HG02678 (cell line): ENCODE results near the gene CCNG2.

ENCODE experiments used
- ATAC-seq: cut with Tn5 transposase; IDR thresholded peaks from one replicate; pipeline ENCODE4 v1.9.1; 2021; ENCODE audit warnings: mild to moderate bottlenecking, moderate library complexity; ENCODE audit not compliant: unreplicated experiment

Gene CCNG2

DNA sequence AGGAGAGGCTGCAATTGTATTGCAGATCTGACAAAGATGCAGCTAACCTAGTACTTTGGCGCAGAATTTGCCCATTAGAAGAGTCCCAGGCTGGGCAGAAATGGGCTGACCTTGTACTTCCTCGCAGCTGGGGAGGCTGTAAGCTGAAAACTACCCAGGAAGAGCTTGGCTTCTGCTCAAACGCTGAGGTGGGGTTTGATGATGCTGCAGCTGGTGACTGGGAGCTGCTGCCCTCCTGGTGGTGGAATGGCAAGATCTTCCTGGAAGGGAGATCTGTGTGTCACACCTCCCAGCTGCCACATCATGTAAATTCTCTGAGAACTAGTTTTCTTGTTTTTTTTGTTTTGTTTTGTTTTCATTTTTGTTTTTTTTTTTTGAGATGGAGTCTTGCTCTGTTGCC is 17.4 kb downstream of the CCNG2 start:
- no peak for ATAC-seq

DNA sequence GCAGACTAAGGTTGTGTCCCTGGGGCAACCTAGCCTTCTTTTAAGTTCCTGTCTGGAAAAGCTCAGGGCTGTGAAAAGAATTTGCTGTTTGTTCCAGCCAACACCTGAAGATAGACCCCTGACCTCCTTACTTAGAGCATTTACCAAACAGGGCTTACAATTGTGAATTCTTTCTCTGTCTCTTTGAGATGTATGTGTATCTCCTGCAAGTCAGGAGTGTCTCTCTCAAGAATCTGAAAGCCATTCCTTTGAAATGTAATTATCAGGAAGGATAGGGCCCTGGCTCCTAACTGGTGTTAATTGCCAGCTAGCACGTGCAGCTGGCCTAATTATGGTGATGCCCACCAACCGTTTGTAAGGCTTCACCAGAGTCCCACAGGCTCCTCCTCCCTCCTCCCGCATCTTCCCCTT is 18.2 kb downstream of the CCNG2 start:
- no peak for ATAC-seq

DNA sequence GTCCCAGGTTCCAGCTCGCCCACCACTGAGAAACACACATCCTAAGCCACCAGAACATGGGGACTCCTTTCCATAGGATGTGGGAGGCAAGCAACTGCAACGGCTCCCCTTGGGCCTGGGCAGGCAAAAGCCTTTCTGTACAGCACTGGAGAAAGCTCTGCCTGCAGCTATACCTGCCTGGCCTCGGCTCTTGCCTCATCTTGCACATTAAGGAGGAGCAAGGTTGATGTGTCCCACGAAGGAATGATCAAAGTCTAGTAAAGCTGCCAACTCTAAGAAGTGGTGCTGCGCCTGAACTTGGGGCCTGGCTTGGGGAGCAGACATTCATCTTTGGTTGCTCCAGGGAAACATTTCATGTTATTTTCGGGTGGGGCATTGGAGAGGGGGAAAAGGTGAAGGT is 19.6 kb downstream of the CCNG2 start:
- no peak for ATAC-seq

DNA sequence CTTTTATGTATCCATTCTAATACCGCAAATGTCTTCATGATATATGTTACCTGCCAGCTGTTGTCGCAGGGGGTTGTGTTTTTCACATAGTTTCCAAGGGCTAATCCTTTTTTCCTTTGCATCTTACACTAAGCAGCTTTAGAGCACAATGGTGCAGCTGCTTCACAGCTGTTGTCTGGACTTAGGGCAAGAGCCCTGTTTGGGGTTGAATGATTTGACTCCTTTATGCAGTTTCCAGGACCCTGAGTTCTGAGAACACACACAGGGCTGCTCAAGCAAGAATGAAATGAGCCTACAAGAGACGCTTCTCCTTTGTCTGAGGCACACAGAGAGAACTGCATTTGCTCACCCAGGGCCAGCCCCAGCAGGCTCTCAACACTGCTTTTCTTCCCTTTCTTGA is 20.2 kb downstream of the CCNG2 start:
- ATAC-seq, result no peak

DNA sequence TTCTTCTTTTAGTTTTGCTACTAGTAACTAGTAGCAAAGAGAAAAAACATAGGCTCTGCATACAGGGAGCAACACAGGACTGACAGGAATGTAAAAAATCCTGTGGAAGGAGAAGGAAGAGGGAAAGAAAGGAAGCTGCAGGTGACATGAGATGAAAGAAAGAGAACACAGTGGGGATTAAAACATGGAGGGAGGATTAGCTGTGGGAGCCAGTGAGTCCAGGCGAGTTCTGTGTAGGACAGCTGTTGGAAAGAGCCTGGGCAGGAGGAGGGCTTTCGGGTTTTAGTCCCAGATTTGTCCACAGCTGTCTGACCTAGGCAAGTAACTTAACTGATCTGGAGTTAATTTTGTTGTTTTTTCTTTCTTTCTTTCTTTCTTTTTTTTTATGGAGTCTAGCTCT is 21.6 kb downstream of the CCNG2 start:
- no peak for ATAC-seq

DNA sequence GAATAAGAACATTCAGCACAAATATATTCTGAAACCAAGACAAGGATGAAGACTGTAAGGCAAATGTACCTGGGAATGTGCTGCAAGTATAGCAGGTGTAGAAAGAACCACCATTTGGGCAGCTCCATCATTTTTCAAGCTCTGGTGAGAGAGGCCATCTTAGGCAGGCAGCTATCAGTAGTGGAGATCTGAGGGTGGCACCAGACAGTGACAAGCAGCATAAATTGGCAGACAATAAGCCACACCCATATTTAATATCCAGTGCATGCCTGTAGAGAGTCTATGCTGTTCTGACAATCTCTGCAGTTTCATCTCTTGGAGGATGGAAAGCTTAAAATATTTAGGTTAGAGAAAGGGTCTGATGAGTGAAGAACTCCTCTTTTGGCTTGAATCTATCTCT is 22.5 kb downstream of the CCNG2 start:
- ATAC-seq, result no peak

DNA sequence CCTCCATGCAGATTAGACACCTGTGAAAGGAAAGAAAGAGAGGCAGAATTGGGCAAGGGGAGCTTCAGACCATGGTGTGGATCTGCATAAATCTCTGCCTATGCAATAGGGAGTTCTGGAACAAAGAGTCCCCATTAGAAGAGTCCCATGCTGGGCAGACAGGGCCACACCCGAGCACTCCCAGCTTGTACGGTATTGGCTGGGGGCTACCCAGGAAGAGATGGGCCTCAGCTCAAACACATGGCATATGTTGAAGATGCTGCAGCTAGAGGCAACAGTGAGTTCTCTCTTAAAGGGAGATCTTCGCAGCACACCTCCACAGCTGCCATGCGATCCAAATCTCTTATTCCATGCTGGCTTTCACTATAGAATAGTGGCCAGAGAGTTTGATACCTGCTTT is 24.7 kb downstream of the CCNG2 start:
- ATAC-seq, result no peak

DNA sequence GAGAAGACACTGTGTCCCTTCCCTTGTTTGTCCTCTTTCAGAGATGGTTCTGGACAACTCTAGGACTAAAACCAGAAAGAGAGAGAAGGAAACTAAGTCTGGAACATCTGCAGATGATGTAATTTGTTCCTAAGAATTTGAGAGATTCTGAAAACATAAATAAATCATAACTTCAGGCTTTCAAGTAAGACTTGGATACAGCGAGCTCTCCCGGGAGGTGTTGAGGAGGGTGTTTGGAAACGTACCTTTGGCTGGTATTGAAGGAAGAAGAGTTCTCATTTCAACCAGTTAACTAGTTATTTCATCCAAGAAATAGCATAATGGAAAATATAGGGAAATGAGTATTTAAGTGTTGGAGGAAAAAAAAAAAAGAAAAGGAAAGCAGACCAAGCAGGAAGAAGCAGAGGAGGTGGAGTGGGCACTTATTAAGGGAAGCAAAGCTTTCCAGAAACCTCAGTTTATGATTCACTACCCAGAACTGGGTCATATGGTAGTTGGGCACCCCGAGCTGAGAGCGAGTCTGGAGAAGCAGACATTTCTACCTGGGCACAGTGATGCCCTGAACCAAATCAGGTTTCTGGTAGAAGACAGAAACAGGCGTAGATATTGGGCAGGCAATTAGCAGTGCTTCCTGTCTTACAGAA is 26.9 kb downstream of the CCNG2 start:
- ATAC-seq, result no peak

DNA sequence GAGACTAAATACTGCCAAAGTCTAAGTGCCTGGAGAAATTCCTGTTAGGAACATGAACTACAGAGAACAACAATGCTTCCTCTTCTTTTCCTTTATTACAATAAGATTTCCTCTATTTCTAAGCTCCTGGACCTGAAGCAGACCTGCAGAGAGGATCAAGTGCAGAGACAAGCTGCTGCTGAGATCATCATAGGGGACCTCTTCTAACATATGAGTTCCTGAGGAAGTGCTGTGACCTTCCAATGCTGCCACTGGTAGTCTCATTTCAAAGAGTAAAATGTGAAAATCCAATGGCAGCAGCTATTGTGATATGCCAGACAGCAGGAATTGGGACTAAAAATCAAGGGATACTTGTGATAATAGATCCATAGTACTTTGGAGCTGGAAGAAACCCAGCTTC is 28.0 kb downstream of the CCNG2 start:
- no peak for ATAC-seq

DNA sequence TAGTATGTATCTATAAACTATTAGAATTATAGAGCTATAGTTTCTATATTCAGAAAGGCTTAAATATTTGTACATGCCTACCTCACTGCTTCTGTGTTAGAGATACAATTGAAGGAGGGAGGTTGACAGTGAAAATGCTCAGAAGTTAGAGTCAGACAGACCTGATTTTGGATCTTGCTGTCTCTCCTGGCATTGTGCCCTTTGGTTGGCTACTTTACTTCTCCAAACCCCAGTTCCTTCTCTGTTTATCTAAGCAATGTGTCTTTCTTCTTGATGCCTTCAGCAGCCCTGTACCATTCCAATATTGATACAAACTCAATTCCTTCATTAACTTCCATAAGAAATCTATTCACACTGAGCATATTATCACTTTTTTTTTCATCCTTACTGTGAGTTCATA is 28.7 kb downstream of the CCNG2 start:
- ATAC-seq, result no peak

DNA sequence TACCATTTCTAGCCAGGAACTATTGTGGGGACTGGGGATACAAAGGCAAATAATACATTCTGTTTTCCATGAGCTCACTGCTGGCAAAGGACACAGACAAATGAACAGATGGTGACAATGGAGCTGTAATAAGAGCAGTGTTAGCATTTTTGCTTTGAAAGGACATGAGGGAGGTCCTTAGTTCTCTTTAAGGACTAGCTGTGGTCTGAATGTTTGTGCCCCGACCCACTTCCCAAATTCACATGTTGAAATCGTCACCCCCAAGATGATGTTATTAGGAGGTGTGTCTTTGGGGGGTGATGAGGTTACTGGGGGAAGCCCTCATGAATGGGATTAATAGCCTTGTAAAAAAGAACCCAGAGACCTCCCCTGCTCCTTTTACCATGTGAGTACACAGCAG is 30.3 kb downstream of the CCNG2 start:
- no peak for ATAC-seq

DNA sequence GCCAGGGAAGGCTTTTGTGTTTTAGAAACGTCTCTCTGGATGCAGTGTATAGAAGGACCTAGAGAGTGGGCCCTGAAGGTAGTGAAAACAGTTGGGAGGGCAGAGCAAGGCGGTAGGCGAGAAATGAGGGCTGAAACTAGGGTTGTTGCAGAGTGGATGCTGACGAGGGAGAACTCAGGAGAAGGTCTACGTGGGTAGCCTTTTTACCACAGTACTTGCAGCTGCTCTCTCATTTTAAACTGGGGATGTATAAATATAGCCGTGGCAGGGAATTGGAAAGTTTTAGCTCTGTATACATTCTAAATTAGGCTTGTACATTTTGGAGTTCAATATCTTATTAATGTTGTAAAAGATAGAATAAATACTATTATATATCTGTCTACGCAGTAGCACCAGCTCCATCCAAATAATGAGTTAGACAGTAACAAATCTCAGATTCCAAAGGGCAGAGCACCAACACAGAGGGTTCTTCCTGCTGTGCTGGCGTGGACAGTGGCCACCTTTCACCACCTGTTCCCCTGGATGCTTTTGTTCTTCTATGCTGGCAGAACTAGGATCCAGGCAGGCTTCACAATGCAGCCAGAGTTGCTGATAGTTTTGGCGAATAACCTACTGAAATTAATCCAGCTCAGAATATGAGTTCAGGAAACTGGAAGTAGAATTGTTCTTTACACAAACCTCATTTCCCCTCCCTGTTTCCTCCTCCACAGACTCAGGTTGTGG is 31.7 kb downstream of the CCNG2 start:
- ATAC-seq, result no peak

DNA sequence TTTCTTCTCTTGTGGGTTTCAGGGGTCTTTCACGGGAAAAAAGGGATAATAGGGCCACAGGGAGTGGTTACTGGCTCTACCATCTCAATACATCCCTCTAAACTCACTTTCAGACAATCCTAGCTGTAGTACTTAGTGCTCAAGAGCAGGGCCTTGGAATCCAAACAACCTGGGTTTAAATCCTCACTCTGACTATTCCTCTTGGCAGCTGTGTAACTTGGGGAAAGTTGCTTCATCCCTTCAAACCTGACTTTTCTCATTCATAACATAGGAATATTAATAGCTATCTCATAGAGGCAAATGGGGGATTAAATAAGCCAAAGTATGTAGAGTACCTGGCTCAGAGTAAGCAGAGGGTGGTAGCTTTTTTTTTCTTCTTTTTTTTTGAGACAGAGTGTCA is 32.4 kb downstream of the CCNG2 start:
- ATAC-seq, result no peak

DNA sequence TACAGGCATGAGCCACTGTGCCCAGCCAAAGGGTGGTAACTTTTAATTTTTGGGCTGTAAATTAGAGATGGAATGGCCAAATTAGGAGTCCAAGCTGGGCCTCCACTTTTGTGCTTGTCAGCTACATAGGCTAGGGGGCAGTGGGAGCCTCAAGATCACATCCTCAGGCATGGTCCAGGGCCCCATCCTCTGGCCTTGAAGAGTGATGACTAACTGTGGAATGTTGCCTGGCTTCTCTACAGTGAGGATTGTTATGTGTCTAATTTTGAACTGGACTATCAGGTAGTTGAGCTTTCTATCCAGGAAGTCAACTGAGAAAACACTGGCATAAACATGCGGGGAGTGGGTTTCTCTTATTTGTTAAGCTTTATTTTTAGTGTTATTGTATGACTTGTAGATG is 33.0 kb downstream of the CCNG2 start:
- ATAC-seq, result no peak

DNA sequence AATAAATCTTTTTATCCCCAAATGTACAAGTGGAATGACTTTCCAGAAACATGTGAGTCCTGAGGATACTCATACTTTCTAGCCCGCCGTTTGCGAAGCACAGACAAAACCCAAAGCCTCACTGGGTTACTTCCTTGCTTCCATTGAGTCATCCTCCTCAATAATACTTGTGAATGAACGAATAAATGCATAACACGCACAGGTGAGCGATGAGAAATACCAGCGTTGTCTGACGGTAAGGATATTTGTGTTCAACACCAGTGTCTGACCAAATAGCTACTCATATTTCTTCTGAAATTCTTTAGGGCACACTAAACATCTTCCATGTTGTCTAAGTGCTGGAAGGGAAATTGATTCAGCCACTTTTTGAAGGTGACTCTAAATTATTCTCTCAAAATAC is 36.0 kb downstream of the CCNG2 start:
- ATAC-seq, result no peak

DNA sequence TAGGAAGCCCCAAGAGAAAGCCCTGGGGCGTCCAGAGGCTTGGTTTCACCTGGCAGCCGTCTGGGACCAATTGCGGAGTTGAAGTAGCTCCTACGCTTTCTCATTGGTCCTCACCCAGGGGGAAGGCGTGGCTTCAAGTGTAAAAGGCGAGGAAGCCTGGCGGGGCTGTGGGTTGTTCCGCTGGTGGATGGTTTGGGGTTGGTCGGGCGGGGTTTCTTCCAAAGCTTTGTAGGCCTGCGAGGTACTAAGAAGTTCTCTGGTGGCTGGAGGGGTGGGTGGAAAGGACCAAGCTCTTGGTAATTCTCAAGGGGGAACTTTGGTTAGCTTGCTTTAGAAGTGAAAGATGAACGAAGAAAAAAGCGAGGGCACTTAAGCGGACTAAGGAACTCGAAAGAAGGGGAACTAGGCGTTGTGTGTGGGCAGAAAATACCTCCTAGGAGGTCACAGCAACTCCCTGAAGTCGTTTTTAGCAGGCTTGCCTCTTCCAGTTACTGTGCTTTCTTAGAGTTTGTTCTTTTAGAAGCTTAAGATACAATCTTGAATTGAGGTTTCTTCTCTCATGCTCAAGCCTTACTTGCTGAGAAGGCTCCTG is 36.6 kb downstream of the CCNG2 start:
- peak; percentile 91 for ATAC-seq

DNA sequence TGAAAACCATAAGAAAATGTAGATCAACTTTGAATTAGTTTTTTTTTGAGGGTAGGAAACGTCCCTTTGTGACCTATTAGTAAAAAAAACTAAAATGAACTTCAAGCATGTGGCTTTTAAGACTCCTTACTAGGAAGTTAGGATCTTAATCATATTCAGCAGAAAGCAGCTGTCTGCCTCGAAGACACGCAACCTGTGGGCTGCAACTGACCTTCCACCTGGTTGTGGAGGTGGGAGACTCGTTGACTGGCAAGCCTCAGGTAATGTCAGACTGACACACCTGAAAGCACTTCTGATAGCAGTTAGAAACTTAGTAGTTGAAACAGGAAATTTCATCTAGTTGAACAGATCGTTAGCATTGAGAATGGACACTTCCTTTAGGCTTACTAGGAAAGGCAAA is 37.4 kb downstream of the CCNG2 start:
- ATAC-seq, result no peak

DNA sequence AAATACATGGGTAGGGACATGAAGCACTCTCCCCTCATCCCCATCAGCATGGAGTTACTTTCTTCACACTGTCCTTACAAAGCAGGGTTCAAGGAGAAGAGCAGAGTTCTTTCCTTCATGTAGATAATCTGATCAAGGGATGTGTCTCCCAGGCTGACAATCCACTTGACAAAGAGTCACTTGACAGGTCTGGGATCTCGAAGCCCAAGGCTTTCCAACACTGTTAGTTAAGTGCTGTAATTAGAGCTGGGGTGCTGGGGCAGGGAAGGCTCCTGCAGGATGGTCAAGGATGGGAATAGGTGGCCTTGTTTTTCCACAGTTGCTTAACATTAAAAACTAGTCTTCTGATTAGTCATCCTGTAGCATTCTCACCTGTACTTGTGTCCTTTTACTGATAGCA is 38.0 kb downstream of the CCNG2 start:
- no peak for ATAC-seq

DNA sequence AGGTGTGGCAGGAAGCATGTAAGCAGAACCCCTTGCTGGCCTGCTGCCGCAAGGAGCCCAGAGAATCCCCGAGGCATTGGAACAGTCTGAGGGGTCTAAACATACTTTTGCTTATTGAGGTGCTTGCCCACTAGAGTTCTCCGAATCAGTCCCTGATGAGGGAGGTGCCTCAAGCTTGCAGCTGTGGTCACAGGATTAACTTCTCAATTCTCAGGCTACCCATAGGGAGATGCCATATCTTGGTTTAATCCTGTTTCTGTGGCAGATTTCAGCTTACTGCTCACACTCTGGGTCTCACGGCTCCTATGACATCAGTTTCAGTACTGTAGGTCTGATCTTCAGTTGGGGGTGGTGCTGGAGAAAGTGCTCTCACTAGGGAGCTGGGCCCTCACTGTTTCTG is 39.9 kb downstream of the CCNG2 start:
- ATAC-seq, result peak; percentile 35

DNA sequence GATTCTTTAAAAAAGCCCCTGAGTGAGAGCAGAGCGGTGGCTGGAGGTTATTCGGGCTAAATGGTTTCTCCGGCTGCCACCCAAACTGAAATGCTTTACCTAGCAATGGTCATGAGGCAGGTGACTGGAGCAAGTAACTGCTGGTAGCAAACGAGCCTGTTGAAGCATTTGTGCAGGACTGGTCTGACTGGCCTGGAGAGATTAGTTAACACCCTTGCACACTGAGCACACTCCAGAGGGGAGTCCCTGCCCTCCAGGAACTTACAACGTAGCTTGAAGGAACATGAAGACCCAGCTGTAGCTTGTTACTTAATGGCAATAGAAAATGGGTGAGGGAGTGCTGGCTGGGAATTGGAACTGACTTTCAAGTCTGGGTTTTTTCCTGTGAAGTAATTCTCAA is 40.4 kb downstream of the CCNG2 start:
- no peak for ATAC-seq

DNA sequence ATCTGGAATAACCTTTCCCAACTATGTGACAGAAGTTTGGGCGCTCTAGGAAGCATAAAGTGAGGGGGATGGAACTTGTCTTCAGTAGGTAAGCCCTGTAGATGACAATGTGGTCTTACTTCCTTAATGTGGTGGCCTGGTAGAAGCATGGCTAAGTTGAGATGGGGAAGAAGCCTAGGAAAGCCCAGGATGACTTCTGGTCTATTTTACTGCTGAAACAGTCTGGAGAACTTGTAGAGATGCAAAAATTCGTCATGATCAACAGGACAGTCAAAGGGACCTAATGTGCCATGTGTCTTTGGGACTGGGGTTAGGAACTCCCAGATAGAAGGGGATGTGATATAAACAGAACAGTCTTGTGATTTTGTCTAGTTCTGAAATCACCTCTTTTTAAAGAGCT is 40.8 kb downstream of the CCNG2 start:
- ATAC-seq, result no peak

DNA sequence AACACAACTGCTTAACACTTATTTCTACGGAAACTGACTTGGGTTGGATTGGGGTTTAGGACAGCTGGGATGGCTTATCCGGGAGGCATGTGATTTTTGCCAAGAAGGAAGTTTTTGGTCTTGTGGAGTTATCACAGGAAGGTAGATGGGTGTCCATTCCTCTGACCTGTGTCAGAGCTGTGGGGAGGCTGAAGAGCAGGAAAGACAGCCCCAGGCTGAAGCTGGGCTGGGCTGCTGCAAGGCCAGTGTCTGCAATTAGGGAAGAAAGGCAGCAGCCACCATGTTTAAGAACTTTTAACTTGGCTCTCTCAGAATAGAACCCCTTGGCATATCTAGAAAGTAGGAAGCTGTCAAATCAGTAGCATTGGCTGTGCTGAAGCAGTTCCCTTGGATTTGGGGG is 42.3 kb downstream of the CCNG2 start:
- no peak for ATAC-seq

DNA sequence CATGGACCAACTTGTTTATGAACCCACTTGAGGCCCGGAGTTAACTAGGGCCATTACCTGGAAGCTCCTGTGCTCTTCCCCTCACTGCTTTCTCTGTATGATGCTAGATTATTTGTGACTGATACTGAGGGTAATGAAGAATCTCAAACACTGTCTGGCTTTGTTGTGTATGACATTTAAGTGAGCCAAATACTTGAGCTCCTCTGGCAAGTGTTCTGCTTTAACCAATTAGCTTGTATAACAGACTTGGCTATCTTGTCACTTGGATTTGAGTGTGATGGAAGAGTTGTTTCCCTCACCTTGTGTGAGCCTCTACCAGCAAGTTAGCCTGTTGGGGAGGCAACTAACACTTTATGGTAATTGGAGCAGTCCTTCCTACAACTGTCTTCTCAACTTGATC is 42.7 kb downstream of the CCNG2 start:
- ATAC-seq, result no peak
